Vagina (tissue), 2 donors: Measurements from ENCODE around the gene UBE2V1. TPM values are rescaled to one million over a fixed set of nuclear protein-coding genes. Genes with fewer than 3 reads are reported as not detected.

Source experiments
- DNase-seq, 2 donors: peaks; one replicate each; pipeline ENCODE4 v3.0.0-alpha.2; 2017; ENCODE audit errors: extremely low spot score in 2 of 2
- H3K27ac ChIP-seq: fragments of 200-600 bp; sonication (generic); one replicate; pipeline ENCODE4 v1.5.1; 2019
- H3K27me3 ChIP-seq: fragments of 200-600 bp; sonication (generic); one replicate; pipeline ENCODE4 v1.5.1; 2019
- H3K36me3 ChIP-seq, 2 donors: fragments of 200-600 bp; sonication (generic); one replicate each; pipeline ENCODE4 v1.5.1; 2017 to 2019
- H3K4me1 ChIP-seq: fragments of 200-600 bp; sonication (generic); one replicate; pipeline ENCODE4 v1.5.1; 2019
- H3K4me3 ChIP-seq, 2 donors: fragments of 200-600 bp; sonication (generic); 1 replicate in 1 of 2; 2 replicates in 1 of 2; pipeline ENCODE4 v1.5.1; 2016 to 2019
- H3K9me3 ChIP-seq: fragments of 200-600 bp; sonication (generic); one replicate; pipeline ENCODE4 v1.5.1; 2019
- POLR2A ChIP-seq, 2 donors: fragments of 450-650 bp; IDR thresholded peaks; one replicate each; pipeline ENCODE4 v1.6.1; 2017; ENCODE audit warnings: antibody characterized with exemption in 2 of 2, mild to moderate bottlenecking in 2 of 2, moderate library complexity in 2 of 2
- POLR2AphosphoS5 ChIP-seq, 2 donors: sonication (generic); formaldehyde crosslinking; IDR thresholded peaks; one replicate each; pipeline ENCODE4 v1.9.0; 2017; ENCODE audit warnings: antibody characterized with exemption in 2 of 2, mild to moderate bottlenecking in 2 of 2, low read depth in 1 of 2; ENCODE audit not compliant: insufficient read depth in 1 of 2
- intact Hi-C: fragments of 100-400 bp; cut with DNase I; formaldehyde crosslinking; loops from one replicate; pipeline ENCODE4 v1.15.1; 2023
- total RNA-seq: library from RNA; depleted of rRNA; stranded (reverse); fragments of >200 nt; gene quantifications from one replicate; pipeline ENCODE4 v1.2.3, GENCODE V29; 2016
- TF ChIP-seq, protein P1 (sequence below), 3 experiments: fragments of 450-650 bp in 2 of 3; fragments of 200-600 bp in 1 of 3; sonication (generic) in 1 of 3; IDR thresholded peaks; one replicate each; pipeline ENCODE4 v1.5.1; 2017 to 2019; ENCODE audit warnings: antibody characterized with exemption in 3 of 3, mild to moderate bottlenecking in 2 of 3, moderate library complexity in 2 of 3

Gene UBE2V1
- total RNA-seq, 1 donor from 2014 or later = 74.2 TPM

GRCh38 chr20:50062006-50062838 is 50.7 kb downstream of the UBE2V1 start:
- Histone ChIP-seq H3K27ac (no peak overlapping the region), H3K27me3 (no peaks in the 10 kb centered on the region), H3K36me3 (no peaks in the 10 kb centered on the region), H3K9me3 (no peaks in the 10 kb centered on the region), H3K4me3 (no peak overlapping the region), H3K4me1 (no peaks in the 10 kb centered on the region)
- DNase-seq = no peak
- TF ChIP-seq POLR2A (IDR thresholded peaks at IDR 0.05) = no peak
- no peak for TF ChIP-seq POLR2AphosphoS5 (IDR thresholded peaks at IDR 0.05; ENCODE audit: insufficient read depth in 1 of 2, low read depth in 1 of 2)
- TF ChIP-seq, protein P1, sequence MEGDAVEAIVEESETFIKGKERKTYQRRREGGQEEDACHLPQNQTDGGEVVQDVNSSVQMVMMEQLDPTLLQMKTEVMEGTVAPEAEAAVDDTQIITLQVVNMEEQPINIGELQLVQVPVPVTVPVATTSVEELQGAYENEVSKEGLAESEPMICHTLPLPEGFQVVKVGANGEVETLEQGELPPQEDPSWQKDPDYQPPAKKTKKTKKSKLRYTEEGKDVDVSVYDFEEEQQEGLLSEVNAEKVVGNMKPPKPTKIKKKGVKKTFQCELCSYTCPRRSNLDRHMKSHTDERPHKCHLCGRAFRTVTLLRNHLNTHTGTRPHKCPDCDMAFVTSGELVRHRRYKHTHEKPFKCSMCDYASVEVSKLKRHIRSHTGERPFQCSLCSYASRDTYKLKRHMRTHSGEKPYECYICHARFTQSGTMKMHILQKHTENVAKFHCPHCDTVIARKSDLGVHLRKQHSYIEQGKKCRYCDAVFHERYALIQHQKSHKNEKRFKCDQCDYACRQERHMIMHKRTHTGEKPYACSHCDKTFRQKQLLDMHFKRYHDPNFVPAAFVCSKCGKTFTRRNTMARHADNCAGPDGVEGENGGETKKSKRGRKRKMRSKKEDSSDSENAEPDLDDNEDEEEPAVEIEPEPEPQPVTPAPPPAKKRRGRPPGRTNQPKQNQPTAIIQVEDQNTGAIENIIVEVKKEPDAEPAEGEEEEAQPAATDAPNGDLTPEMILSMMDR (IDR thresholded peaks at IDR 0.05) = no peak
- intact Hi-C loops = no loop called here

- Histone ChIP-seq H3K4me3 (no peak overlapping the region), H3K9me3 (no peaks in the 10 kb centered on the region), H3K27me3 (no peaks in the 10 kb centered on the region), H3K36me3 (no peaks in the 10 kb centered on the region), H3K27ac (no peak overlapping the region), H3K4me1 (no peaks in the 10 kb centered on the region)
- intact Hi-C loops = no loop called here
- no peak for DNase-seq
- TF ChIP-seq POLR2A (IDR thresholded peaks at IDR 0.05) (no peak), POLR2AphosphoS5 (IDR thresholded peaks at IDR 0.05; ENCODE audit: insufficient read depth in 1 of 2, low read depth in 1 of 2) (no peak)
- TF ChIP-seq, protein P1 (IDR thresholded peaks at IDR 0.05) = no peak
Measured at GRCh38 chr20:50061151-50062005, 51.6 kb downstream of the UBE2V1 start.

- no peak for DNase-seq
- peaks cover 15% of the 10 kb centered on the region for H3K4me1 ChIP-seq
- TF ChIP-seq, protein P1 (IDR thresholded peaks at IDR 0.05) = no peak
- no peak for TF ChIP-seq POLR2AphosphoS5 (IDR thresholded peaks at IDR 0.05; ENCODE audit: insufficient read depth in 1 of 2, low read depth in 1 of 2)
- TF ChIP-seq POLR2A (IDR thresholded peaks at IDR 0.05) = no peak
- intact Hi-C loops = no loop called here
- no peaks in the 10 kb centered on the region for H3K36me3 ChIP-seq
- H3K27ac ChIP-seq = no peak overlapping the region
- H3K27me3 ChIP-seq = no peaks in the 10 kb centered on the region
- H3K4me3 ChIP-seq = no peak overlapping the region
- H3K9me3 ChIP-seq = no peaks in the 10 kb centered on the region
Measured at GRCh38 chr20:50058662-50059402, 54.1 kb downstream of the UBE2V1 start.

DNA sequence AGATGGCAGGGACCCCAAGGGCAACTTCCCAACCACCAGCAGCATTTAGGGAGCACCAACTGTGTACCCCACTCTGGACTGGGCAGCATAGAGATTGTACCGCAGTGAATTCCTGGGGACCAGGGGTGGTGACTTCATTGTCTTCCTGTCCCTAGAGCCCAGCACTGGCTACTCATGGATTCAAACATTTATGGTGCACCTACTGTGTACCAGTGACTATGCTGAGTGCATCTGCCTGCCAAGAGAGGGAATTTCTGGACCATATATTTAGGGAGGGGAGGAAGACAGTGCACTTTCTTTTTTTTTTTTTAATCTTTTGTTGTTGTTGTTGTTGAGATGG is 55.3 kb downstream of the UBE2V1 start:
- Histone ChIP-seq H3K36me3 (no peaks in the 10 kb centered on the region), H3K9me3 (no peaks in the 10 kb centered on the region), H3K27ac (no peak overlapping the region), H3K27me3 (no peaks in the 10 kb centered on the region), H3K4me3 (no peak overlapping the region), H3K4me1 (peaks cover 26% of the 10 kb centered on the region)
- DNase-seq = no peak
- TF ChIP-seq, protein P1 (IDR thresholded peaks at IDR 0.05) = no peak
- TF ChIP-seq POLR2AphosphoS5 (IDR thresholded peaks at IDR 0.05; ENCODE audit: insufficient read depth in 1 of 2, low read depth in 1 of 2) (no peak), POLR2A (IDR thresholded peaks at IDR 0.05) (no peak)
- intact Hi-C loops = no loop called here
